Spleen (tissue), 7 donors: ENCODE data around the gene MACROD2.

Experiments used
- CTCF ChIP-seq, 11 experiments: fragments of 200-600 bp in 7 of 11; fragments of 450-650 bp in 4 of 11; sonication (generic) in 4 of 11; IDR thresholded peaks in 8 of 11; conservative IDR thresholded peaks in 3 of 11; 1 replicate in 7 of 11; 2 replicates in 4 of 11; pipeline versions ENCODE4 v1.4.0 to v1.8.0; 2016 to 2021; ENCODE audit warnings: antibody characterized with exemption in 11 of 11, inconsistent platforms in 4 of 11, mild to moderate bottlenecking in 1 of 11
- POLR2AphosphoS5 ChIP-seq, 3 donors: sonication (generic); formaldehyde crosslinking; IDR thresholded peaks; one replicate each; pipeline ENCODE4 v1.5.1; 2017; ENCODE audit warnings: antibody characterized with exemption in 3 of 3
- donor health status: DM: no; HTN: no; CAD: no; lungs with moderate emphysema.
- donor health status: DM: no; HTN: no; CAD: no.
- donor health status: DM: no; HTN: no; CAD: no.

- TF ChIP-seq CTCF (IDR thresholded peaks at IDR 0.05 in 8 of 11, conservative IDR thresholded peaks at IDR 0.05 in 3 of 11) = no peak
- TF ChIP-seq POLR2AphosphoS5 (IDR thresholded peaks at IDR 0.05) = no peak
These were observed 1929.2 kb downstream of the MACROD2 start for GRCh38 chr20:15924556-15924955.
